ENCODE data around the gene CHRNA9.

DNA sequence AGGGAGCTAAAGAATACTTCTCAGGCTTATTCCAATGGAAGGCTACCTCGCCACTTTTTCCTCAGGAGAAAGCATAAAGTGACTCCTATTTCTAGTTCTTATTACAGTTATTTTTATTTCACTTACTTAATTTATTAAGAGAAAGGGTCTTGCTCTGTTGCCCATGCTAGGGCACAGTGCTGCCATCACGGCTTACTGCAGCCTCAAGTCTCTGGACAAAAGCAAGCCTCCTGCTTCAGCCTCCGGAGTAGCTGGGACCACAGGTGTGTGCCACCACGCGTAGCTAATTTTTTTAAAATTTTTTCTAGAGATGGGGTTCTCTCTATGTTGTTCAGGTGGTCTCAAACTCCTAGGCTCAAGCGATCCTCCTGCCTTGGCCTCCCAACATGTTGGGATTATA, 36.0 kb upstream of the CHRNA9 start:
- TF ChIP-seq, protein P1, sequence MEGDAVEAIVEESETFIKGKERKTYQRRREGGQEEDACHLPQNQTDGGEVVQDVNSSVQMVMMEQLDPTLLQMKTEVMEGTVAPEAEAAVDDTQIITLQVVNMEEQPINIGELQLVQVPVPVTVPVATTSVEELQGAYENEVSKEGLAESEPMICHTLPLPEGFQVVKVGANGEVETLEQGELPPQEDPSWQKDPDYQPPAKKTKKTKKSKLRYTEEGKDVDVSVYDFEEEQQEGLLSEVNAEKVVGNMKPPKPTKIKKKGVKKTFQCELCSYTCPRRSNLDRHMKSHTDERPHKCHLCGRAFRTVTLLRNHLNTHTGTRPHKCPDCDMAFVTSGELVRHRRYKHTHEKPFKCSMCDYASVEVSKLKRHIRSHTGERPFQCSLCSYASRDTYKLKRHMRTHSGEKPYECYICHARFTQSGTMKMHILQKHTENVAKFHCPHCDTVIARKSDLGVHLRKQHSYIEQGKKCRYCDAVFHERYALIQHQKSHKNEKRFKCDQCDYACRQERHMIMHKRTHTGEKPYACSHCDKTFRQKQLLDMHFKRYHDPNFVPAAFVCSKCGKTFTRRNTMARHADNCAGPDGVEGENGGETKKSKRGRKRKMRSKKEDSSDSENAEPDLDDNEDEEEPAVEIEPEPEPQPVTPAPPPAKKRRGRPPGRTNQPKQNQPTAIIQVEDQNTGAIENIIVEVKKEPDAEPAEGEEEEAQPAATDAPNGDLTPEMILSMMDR (IDR thresholded peaks at IDR 0.05): no peak
- no peak for TF ChIP-seq POLR2A (IDR thresholded peaks at IDR 0.05)
- no peak for TF ChIP-seq POLR2AphosphoS5 (IDR thresholded peaks at IDR 0.05)
- no peak for TF ChIP-seq EP300 (IDR thresholded peaks at IDR 0.05)

Data from stomach (tissue), 4 donors.